Keratinocyte (primary cell): ENCODE data around the gene APEH. TPM values are rescaled to one million over a fixed set of nuclear protein-coding genes. Genes with fewer than 3 reads are reported as not detected.
A peak's percentile ranks its signal among the peaks of the same experiment; 100 is the strongest.

Source experiments
- DNase-seq: peaks from one replicate; pipeline ENCODE4 v3.0.0-alpha.2; 2011; ENCODE audit warnings: low read depth, missing footprints, low spot score
- FAIRE-seq: peaks from 2 replicates; lab custom pipeline; 2011; peaks lifted over from hg19 to GRCh38; lab: Jason Lieb, UNC
- H2AFZ ChIP-seq: 2 replicates; pipeline ENCODE4 v1.6.0; 2012; ENCODE audit warnings: low read length, control low read depth, inconsistent platforms; ENCODE audit not compliant: control insufficient read depth
- H3K27ac ChIP-seq: 2 replicates; pipeline ENCODE4 v1.5.1; 2011; ENCODE audit warnings: low read length; ENCODE audit not compliant: control insufficient read depth, insufficient read depth
- H3K27me3 ChIP-seq: 3 replicates; pipeline ENCODE4 v1.6.0; 2011; ENCODE audit warnings: low read length; ENCODE audit not compliant: control insufficient read depth, insufficient read depth; ENCODE audit errors: extremely low read depth
- H3K36me3 ChIP-seq, 2 experiments: 2 replicates in 1 of 2; 3 replicates in 1 of 2; pipeline ENCODE4 v1.5.1; 2011; ENCODE audit warnings: low read length in 2 of 2, mild to moderate bottlenecking in 1 of 2; ENCODE audit not compliant: control insufficient read depth in 2 of 2, insufficient read depth in 2 of 2; ENCODE audit errors: extremely low read depth in 1 of 2
- H3K4me1 ChIP-seq: 3 replicates; pipeline ENCODE4 v1.5.1; 2011; ENCODE audit warnings: low read length; ENCODE audit not compliant: control insufficient read depth, insufficient read depth; ENCODE audit errors: extremely low read depth
- H3K4me2 ChIP-seq: 3 replicates; pipeline ENCODE4 v1.6.0; 2011; ENCODE audit warnings: low read depth, low read length; ENCODE audit not compliant: control insufficient read depth, insufficient read depth; ENCODE audit errors: extremely low read depth
- H3K4me3 ChIP-seq, 3 experiments: fragments of 200-600 bp in 1 of 3; sonication (generic) in 1 of 3; 2 replicates in 2 of 3; 3 replicates in 1 of 3; pipeline ENCODE4 v1.5.1; 2011 to 2016; ENCODE audit warnings: low read length in 3 of 3, mild to moderate bottlenecking in 3 of 3, control low read depth in 2 of 3, inconsistent platforms in 1 of 3, low read depth in 1 of 3, mixed read lengths in 1 of 3, mixed run types in 1 of 3, moderate library complexity in 1 of 3; ENCODE audit not compliant: control insufficient read depth in 2 of 3, insufficient read depth in 2 of 3; ENCODE audit errors: extremely low read depth in 1 of 3
- H3K79me2 ChIP-seq: 2 replicates; pipeline ENCODE4 v1.6.0; 2012; ENCODE audit warnings: low read length; ENCODE audit not compliant: control insufficient read depth, insufficient read depth
- H3K9ac ChIP-seq: 3 replicates; pipeline ENCODE4 v1.6.0; 2011; ENCODE audit warnings: low read length; ENCODE audit not compliant: control insufficient read depth, insufficient read depth; ENCODE audit errors: extremely low read depth
- H3K9me1 ChIP-seq: 3 replicates; pipeline ENCODE4 v1.6.0; 2011; ENCODE audit warnings: low read length; ENCODE audit not compliant: control insufficient read depth, insufficient read depth; ENCODE audit errors: extremely low read depth
- H3K9me3 ChIP-seq: 2 replicates; pipeline ENCODE4 v1.5.1; 2012; ENCODE audit warnings: low read depth, low read length; ENCODE audit not compliant: control insufficient read depth
- H4K20me1 ChIP-seq: 3 replicates; pipeline ENCODE4 v1.6.0; 2011; ENCODE audit warnings: low read length; ENCODE audit not compliant: control insufficient read depth, insufficient read depth; ENCODE audit errors: extremely low read depth
- CTCF ChIP-seq, 3 experiments: IDR thresholded peaks in 1 of 3; conservative IDR thresholded peaks in 1 of 3; optimal IDR thresholded peaks in 1 of 3; 2 replicates in 2 of 3; 3 replicates in 1 of 3; pipeline versions ENCODE3 to v1.5.1; 2011; ENCODE audit warnings: low read length in 3 of 3, mild to moderate bottlenecking in 3 of 3, moderate library complexity in 2 of 3, control low read depth in 1 of 3, inconsistent platforms in 1 of 3; ENCODE audit not compliant: insufficient read depth in 2 of 3; ENCODE audit errors: extremely low read depth in 1 of 3
- EZH2 ChIP-seq: IDR thresholded peaks from one replicate; pipeline ENCODE4 v1.6.1; 2012; ENCODE audit warnings: inconsistent platforms, mild to moderate bottlenecking, low read length, moderate library complexity
- dilution Hi-C: fragments of 300-500 bp; cut with MboI; formaldehyde crosslinking; loops from one replicate; pipeline ENCODE4 v1.7.0; 2020; ENCODE audit warnings: low sequenced_read_pairs; ENCODE audit not compliant: extremely low pct_ligation_motif_present
- polyA plus RNA-seq, 5 experiments: library from polyadenylated mRNA; depleted of rRNA in 3 of 5; stranded (reverse) in 3 of 5; stranded (forward) in 1 of 5; unstranded in 1 of 5; fragments of >200 nt; gene quantifications; 1 replicate in 1 of 5; 2 replicates in 3 of 5; 3 replicates in 1 of 5; pipeline versions ENCODE4 v1.2.1 to v1.2.3, GENCODE V29; 2011 to 2012; ENCODE audit warnings: missing spikeins in 2 of 5, low read depth in 1 of 5, low replicate concordance in 1 of 5

The APEH gene
- polyA plus RNA-seq, 1 donor (not counting 4 experiments of a cell fraction or from before 2014, with no cell fraction given) = 106 TPM

GRCh38 chr3:49718858-49719213, 44.7 kb downstream of the APEH start:
- DNase-seq = no peak
- Histone ChIP-seq H3K4me2 (peak overlapping the region; percentile 83), H3K36me3 (peaks cover 23 to 27% of the 10 kb centered on the region in 2 experiments), H3K9me3 (no peaks in the 10 kb centered on the region), H3K27ac (no peak overlapping the region), H3K4me3 (peak overlapping the region in 2 of 3 experiments; percentile 40 to 51), H3K4me1 (peaks cover 25% of the 10 kb centered on the region), H2AFZ (no peak overlapping the region), H3K27me3 (no peaks in the 10 kb centered on the region), H3K9ac (no peak overlapping the region), H4K20me1 (peaks cover 14% of the 10 kb centered on the region), H3K9me1 (no peaks in the 10 kb centered on the region), H3K79me2 (peaks cover 17% of the 10 kb centered on the region)
- FAIRE-seq = no peak
- TF ChIP-seq CTCF (optimal IDR thresholded peaks at IDR 0.05 in 1 of 3, IDR thresholded peaks at IDR 0.05 in 1 of 3, conservative IDR thresholded peaks at IDR 0.05 in 1 of 3; ENCODE audit: extremely low read depth in 1 of 3, insufficient read depth in 2 of 3, low read length in 3 of 3) (no peak), EZH2 (peak; percentile 22)
- dilution Hi-C loops = no loop called here

GRCh38 chr3:49719214-49719884, 45.2 kb downstream of the APEH start, which contains the start of gene AMIGO3:
Gene AMIGO3, minus strand, starts transcription at chr3:49719684. Its CDS starts 219 bp downstream, at chr3:49719465.
- H3K9ac ChIP-seq = no peak within 1 kb of the TSS

More at GRCh38 chr3:49719214-49719884, 45.2 kb downstream of the APEH start, which contains the start of gene AMIGO3:
- Histone ChIP-seq H3K4me1 (peaks cover 25% of the 10 kb centered on the region), H4K20me1 (peaks cover 14% of the 10 kb centered on the region), H3K27me3 (no peaks in the 10 kb centered on the region), H3K4me2 (peak within 1 kb of the TSS; percentile 83), H3K9me3 (no peaks in the 10 kb centered on the region), H3K36me3 (peaks cover 23% of the 10 kb centered on the region in 2 experiments), H3K9me1 (no peaks in the 10 kb centered on the region), H3K4me3 (peak within 1 kb of the TSS; percentile 19 to 51 (median 40)), H3K79me2 (peaks cover 17% of the 10 kb centered on the region), H2AFZ (no peak within 1 kb of the TSS), H3K27ac (no peak within 1 kb of the TSS)
- DNase-seq = peak; percentile 46
- FAIRE-seq = no peak
- dilution Hi-C loops = no loop called here
- TF ChIP-seq CTCF (optimal IDR thresholded peaks at IDR 0.05 in 1 of 3, IDR thresholded peaks at IDR 0.05 in 1 of 3, conservative IDR thresholded peaks at IDR 0.05 in 1 of 3; ENCODE audit: extremely low read depth in 1 of 3, insufficient read depth in 2 of 3, low read length in 3 of 3) = peak in 2 of 3 experiments; percentile 37 to 45
- no peak for TF ChIP-seq EZH2
